GM19023 (cell line): ENCODE data around the gene STXBP5.
"Not testable (repeated sequence)": the region's sequence is repeated elsewhere in the genome, so short reads cannot be mapped to it uniquely, and the experiment has no call there.

ENCODE experiments used
- ATAC-seq: cut with Tn5 transposase; IDR thresholded peaks from one replicate; pipeline ENCODE4 v1.9.1; 2021; ENCODE audit warnings: mild to moderate bottlenecking, moderate library complexity; ENCODE audit not compliant: unreplicated experiment

Gene STXBP5

DNA sequence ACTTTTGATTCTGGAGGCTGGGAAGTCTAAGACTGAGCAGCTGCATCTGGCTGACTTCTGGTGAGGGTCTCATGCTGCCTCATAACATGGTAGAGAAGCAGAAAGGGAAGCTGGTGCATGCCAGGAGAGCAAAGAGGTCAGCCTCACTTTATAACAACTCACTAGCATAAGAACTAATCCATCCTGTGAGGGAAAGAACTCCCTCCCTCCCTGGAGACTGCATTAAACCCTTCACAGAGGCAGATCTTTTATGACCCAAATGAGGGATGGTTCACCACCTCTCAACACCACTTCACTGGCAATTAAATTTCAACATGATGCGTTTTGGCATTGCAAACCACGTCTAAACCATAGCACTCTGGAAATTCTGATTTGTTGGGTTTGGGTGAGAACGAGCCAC, 33.9 kb downstream of the STXBP5 start:
- ATAC-seq: no peak

DNA sequence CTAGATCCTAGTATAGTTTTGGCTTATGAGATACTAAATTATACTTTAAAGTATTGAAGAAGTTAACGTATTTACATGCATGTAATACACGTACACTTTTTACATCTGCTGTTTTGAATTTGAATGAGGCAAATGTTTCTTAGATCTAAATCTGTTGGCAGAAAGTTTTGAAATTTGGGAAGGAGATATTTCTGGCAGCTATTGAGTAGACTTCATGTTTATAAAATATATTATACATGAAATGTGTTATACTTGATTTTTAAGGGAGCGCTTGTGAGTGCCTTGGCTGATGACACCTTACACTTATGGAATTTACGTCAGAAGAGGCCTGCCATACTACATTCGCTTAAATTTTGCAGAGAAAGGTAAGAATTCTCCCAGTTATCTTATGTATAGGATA, 34.7 kb downstream of the STXBP5 start:
- no peak for ATAC-seq

DNA sequence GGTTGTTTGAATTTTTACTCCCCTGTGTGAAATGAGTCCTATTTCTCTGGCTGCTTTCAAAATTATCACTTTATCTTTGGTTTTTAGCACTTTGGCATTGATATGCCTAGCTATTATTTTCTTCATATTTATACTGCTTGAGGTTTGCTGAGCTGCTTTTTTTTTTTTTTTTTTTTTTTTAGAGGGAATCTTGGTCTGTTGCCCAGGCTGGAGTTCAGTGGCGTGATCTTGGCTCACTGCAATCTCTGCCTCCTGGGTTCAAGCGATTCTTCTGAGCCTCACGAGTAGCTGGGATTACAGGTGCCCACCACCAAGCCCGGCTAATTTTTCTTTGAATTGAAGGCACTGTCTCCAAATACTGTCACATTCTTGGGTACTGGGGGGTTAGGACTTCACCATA, 40.6 kb downstream of the STXBP5 start:
- no peak for ATAC-seq

DNA sequence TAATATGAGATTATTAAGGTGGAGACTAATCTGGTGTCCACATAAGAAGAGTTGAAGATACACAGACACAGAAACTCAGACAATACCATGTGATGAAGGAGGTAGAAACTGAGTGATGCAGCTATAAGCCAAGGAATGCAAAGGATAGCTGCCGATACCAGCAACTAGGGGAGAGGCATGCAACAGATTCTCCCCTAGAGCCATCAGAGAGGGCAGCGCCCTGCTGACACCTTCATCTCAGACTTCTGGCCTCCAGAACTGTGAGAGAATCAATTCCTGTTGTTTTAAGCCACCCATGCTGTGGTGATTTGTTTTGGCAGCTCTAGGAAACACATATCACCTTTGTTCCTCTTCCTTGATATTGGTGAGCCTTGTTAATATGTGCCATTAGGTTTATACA, 41.5 kb downstream of the STXBP5 start:
- ATAC-seq: no peak

DNA sequence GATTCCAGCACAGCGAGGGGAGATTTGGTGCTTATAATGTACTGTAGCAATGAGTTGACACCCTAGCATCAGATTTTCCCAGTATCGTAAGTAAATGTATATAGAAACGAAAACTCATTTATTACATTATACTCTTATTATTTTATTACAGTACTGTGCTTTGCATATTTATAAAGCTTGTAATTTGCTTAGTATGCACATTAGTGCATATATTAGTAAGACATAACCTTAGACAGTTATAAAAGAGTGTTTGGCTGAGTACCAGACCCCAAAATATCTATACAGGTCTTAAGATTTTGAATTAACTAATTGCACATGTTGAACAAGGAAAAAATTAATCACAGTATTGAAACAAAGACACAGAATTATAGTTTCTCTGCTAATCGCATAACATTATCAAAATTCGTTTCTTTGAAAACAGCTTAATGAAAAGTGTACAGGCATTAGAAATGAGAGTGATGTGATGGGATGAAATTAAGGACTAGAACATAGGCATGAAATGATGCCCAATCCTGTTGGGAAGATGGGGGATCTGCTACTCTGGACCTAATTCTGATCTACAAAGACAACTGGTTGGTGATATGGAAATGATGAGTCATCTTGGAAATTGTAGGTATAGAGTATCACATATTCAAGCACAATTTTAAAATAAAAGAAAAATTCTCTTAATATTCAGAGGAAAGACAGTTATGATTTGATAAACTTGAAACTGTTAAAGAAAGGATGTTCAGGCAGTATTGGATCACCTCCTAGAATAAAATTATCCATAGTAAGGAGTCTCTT, 42.8 kb downstream of the STXBP5 start:
- ATAC-seq: no peak

DNA sequence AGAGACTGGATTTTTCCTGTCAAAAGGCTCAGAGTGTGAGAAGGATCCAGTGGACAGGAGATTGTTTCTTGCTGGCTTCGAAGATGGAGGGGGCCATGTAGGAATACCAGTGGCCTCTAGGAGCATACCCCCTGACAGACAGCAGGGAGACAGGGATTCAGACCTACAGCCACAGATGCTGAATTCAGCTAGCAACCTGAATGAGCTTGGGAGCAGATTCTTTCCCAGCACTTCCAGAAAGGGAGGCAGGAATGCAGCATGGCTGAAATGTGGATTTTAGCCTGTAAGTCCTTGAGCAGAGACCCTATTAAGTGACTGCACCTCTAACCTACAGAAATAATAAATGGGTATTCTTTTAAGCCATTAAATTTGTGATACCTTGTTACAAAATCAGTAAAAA, 44.6 kb downstream of the STXBP5 start:
- ATAC-seq: no peak

DNA sequence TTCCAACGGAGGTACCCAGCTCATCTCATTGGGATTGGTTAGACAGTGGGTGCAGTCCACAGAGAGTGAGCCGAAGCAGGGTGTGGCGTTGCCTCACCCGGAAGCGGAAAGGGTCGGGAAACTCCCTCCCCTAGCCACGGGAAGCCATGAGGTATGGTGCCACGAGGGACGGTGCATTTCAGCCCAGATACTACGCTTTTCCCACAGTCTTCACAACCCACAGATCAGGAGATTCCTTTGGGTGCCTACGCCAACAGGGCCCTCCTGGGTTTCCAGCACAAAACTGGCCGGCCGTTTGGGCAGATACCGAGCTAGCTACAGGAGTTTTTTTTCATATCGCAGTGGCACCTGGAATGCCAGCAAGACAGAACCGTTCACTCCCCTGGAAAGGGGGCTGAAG, 46.9 kb downstream of the STXBP5 start:
- no peak for ATAC-seq

DNA sequence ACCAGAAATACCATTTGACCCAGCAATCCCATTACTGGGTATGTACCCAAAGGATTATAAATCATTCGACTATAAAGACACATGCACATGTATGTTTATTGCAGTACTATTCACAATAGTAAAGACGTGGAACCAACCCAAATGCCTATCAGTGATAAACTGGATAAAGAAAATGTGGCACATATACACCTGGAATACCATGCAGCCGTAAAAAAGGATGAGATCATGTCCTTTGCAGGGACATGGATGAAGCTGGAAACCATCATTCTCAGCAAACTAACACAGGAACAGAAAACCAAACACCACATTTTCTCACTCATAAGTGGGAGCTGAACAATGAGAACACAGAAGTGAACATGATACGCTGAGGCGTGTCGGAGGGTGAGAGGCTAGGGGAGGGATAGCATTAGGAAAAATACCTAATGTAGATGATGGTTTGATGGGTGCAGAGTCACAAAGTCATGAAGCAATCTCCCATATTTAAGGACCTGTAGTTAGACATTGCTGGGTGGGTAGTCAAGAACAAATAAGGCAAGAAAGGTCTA, 50.8 kb downstream of the STXBP5 start:
- not testable (repeated sequence) for ATAC-seq

DNA sequence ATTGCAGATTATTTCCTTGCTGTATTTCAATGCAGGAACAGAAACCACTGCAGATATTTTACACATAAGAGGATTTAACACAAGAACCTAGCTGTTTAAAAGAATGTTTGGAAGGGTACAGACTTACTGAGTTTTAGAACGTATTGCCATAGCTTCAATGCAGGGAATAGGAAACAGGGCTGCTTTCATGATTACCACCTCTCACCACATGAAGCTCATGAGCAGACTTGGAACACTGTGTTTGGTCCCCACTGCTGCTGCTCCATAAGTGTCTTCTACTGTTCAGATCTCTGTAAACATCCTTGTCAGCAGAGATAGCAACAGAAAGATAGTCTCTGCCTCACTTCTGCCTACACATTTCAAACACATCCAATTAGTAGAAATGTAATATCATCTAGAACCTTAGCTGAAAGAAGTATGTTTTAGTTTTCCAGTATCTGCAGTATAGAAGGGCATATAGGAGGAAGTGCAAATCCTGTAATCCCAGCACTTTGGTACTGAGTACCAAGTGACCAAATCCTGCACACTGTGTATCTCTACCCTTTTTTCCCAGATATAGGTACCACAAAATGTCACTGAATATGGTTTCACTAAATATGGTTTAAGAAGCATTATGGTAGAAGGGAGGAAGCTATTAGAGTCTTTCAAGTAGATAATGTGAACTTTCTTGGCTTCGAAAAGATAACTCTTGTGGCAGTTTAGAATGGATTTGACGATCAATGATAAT, 51.9 kb downstream of the STXBP5 start:
- no peak for ATAC-seq

DNA sequence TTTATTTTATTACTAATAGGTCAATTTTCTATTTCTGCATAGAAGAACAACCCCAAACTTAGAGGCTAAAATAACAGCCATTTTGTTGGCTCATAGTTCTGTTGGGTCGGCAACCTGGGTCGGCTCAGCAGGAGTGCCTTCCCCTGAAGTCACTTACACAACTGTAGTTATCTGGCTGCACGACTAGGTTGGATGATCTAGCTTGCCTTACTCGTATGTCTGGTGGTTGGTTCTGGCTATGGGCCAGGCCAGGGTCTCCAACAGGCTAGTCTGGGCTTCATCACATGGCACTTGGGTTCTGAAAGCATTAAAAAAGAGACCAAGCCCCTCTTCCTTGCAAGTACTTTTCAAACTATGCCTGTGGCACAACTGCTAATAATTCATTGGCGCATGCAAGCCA, 53.5 kb downstream of the STXBP5 start:
- no peak for ATAC-seq

DNA sequence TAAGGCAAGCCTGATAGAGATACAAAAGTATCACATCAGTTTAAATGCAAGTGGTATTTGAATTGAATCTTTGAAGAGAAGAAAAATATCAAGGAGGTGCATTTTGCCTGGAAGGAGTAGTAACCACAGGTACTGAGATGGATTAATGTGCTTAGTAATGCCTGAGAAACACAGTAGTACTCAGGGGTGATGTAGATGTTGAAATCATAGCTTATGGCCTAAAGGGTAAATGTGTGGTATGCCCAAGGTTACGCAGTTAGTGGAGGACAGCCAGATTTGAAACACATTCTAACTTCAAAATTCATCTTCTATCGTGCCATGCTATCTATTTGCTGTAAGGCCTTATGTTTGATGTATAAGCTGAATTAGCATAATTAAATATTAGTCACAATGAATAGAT, 55.9 kb downstream of the STXBP5 start:
- no peak for ATAC-seq

DNA sequence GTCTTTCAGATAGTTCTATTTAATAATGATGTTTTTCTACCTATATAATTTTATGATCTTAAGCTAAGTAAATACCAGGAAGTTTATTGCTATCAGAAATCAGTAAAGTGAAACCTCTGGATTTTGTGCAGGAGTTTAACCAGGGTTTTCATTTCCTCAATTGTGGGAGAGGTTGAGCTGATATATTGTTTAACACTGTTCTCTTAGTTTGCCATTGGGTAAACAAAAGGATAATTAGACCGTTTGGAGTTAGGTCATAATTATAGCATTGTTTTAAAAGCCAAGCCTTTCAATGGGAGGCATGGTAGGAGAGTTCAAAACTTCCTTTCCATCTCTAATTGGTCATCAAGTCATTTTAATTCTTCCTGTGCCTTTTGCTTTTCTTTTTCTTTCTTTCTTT, 58.7 kb downstream of the STXBP5 start:
- ATAC-seq: no peak

DNA sequence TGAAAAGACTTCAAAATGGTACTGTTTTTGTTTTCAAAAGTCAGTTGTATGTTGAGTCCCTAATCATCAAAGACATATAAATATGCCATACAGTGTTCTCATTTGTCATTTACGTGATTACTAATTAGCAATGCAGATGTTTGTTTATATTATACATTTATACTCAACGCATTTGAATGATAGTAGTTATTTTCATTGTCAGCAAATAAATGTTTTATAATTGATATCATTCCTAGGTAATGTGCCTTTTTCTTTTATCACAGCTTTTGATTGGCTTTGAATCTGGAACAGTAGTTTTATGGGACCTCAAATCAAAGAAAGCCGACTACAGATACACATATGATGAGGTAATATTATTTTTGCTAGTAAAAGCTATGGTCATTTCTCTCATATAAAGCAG, 62.6 kb downstream of the STXBP5 start:
- no peak for ATAC-seq

DNA sequence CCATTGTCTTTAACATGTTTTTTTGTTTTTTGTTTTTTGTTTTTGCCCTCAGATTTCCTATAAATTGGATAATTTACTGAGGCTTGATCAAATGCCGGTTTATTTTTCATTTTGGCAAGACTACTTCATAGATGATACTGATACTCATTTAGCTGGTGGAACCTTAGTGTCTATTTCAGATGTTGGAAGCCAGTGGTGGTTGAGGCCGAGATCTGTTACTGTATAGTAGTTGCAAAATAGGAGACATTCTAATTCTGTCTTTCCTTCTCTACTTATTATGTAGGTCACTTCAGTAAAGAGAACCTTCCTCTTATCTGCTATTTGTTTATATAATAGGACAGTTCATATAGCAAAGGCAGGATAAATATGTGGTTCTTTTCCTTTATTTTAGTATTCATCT, 63.4 kb downstream of the STXBP5 start:
- ATAC-seq: no peak

DNA sequence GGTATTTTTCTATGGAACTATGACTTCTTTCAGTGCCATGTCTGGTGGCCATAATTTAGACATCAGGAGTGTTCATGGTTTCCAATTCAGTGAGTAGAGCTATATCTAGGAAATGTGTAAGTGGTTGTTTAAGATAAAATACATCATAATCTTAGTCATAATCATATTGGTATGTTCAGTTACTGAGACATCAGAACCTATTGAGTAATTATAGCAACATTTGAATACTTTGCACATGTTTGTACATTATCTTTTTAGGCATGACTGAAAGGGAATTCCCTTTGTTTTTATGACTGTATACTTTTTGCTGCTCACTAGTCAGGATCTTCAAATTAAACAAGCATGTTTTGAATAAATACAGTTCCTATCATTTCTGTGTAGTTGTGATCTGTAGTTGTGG, 64.0 kb downstream of the STXBP5 start:
- no peak for ATAC-seq

DNA sequence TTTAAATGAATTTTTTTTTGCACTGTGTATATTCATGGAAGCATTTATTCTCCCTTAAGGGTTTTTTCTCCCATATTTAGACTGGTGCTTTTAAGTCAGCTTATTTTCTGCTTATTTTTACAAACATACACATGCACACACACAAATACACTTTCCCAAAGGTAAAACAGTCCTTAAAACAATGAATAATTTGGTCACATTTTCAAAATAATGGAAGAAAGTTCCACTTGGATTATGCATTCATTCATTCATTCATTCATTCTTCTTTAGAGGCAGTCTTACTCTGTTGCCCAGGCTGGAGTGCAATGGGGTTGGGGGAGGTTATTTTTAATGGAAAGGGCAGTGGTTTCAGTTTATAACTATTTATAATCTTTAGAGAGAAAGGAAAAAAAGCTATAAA, 69.8 kb downstream of the STXBP5 start:
- no peak for ATAC-seq

DNA sequence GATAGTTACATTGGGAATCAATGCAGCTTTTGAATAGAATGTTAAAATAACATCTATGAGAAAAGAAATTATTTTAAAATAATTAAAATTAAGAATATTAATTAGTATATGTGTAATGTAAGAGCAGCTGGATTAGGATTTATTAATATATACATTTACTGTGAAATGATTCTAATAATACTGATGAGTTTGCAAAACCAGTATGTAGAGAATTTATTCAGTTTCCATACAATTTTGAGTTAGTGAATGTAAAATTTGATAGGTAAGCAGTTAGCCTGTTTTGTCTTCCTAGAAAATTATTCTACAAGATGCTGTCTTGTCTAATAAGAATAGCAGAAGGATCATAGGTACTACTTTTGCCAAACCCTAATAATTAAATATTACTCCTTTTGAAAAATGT, 70.6 kb downstream of the STXBP5 start:
- ATAC-seq: no peak

DNA sequence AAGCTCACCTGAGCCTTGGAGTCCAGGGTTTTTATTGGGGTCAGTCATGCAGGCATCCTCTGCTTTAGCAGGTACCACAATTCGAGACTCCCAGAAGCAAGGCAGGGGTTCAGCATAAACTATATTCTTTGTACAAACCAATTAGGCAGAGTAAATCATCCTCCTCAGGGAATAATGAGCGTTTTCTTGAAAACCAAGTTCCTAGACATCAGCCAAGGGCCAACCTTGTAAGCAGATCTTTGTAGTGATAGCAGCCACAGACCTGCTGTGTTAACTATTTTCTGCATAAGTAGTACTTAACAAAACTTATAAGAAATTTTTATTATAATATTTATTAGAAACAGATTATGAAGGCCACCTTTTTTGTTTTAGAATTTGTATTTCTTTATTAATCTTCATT, 74.7 kb downstream of the STXBP5 start:
- no peak for ATAC-seq

DNA sequence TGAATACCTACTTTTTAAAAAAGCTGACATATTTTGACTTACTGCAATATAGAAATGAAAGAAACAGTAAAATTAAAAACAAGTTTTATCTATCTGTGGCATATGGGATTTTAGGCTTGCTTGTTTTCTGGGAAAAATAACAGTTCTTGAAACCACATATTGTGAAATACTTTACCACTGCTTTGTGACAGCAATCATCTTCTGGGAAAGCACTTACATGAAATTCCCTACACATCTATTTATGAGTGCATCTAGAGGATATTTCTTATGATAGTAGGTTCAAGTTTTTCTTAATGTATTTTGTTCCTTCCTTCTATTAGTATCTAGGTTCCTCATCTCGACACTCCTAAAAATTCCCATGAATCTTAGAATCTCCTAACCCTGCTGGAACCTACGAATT, 75.2 kb downstream of the STXBP5 start:
- no peak for ATAC-seq

DNA sequence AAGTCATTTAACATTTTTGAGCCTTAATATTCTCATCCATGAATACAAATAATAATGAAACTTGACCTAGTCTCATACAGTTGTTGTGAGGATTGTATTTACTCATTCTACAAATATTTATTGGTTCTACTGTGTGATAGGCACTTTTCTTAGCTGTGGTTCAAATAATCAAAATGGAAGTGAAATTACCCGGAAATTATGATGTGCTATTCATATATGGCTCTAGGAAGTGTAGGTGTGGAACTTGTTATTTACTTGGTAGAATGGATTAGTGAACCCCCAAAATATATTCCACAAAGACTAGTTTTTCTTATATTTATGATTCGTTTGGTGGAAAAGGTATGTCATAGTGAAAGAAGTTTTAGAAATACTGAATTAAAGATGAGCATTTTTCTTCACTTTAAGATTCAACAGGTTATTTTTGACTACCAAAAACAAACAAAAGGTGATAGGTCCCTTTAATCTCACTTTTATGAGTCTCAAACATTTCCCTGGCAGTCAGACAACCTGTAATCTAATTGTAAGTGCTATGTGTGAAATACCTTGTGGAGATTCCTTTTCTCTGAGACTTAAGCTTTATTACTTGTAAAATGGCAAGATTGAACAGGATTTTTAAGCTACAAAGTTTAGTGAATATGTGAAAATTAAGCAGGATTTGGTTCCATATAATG, 77.8 kb downstream of the STXBP5 start:
- no peak for ATAC-seq

DNA sequence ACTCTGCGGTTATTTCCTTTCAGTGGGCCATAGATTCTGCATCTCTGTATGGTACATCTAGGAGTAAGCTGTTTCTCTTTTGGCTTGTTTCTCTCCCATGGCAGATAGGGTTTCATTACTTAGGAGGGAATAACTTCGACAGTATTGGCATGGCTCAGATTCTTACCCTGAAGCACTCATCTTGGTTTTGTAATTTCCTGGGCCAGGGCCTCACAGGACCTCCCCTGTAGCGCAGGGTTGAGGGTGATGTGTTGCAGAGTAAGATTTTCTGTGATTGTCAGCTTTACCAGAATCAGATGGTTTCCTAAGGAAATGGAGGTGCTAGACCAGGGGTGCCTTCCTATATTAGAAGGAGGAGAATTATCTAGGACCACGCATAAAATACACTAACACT, 78.3 kb downstream of the STXBP5 start:
- ATAC-seq: no peak

DNA sequence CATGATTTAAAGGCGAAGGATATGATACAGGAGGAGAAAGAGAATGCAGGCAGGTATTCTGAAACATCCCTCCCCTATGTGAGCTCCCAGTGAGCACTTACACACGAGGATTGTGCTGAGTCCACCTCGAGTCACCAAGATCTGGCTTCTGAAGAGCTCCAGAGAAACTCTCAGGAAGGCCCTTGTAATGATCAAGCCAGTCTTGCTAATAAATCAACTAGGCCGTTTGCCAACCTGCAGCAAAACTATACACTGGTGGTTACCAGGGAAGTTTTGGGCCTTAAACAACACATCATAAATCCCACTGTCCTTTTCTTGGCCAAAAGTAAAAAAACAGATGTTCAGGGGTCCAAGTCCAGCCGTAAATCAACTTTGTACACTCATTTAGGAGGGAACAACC, 79.2 kb downstream of the STXBP5 start:
- no peak for ATAC-seq
